IgD-negative memory B cell (primary cell): ENCODE results near the gene SDC4. TPM values are rescaled to one million over a fixed set of nuclear protein-coding genes. Genes with fewer than 3 reads are reported as not detected.

ENCODE experiments used
- H3K27ac Mint-ChIP-seq, 3 donors: one replicate each; pipeline ENCODE4 v1.8.0; 2020 to 2022; ENCODE audit warnings: mild to moderate bottlenecking in 3 of 3, mixed read lengths in 3 of 3, moderate library complexity in 1 of 3
- H3K27me3 Mint-ChIP-seq: one replicate; pipeline ENCODE4 v1.8.0; 2021; ENCODE audit warnings: mixed read lengths
- H3K36me3 Mint-ChIP-seq: one replicate; pipeline ENCODE4 v1.8.0; 2020; ENCODE audit warnings: mild to moderate bottlenecking, mixed read lengths
- H3K4me1 Mint-ChIP-seq, 3 donors: one replicate each; pipeline ENCODE4 v1.8.0; 2020 to 2022; ENCODE audit warnings: mixed read lengths in 3 of 3, mild to moderate bottlenecking in 1 of 3
- H3K4me3 Mint-ChIP-seq, 4 donors: one replicate each; pipeline ENCODE4 v1.8.0; 2020 to 2022; ENCODE audit warnings: mild to moderate bottlenecking in 4 of 4, mixed read lengths in 4 of 4, moderate library complexity in 3 of 4
- H3K9me3 Mint-ChIP-seq, 3 donors: one replicate each; pipeline ENCODE4 v1.8.0; 2020 to 2021; ENCODE audit warnings: mixed read lengths in 3 of 3, mild to moderate bottlenecking in 1 of 3
- polyA plus RNA-seq: library from polyadenylated mRNA; unstranded; fragments of 300-500 nt; fragmentation: Illumina TruSeq; gene quantifications from one replicate; pipeline ENCODE4 v1.2.3, GENCODE V29; 2021

Gene SDC4
- polyA plus RNA-seq, 1 donor from 2014 or later: not detected

GRCh38 chr20:45292343-45292742 is 55.9 kb downstream of the SDC4 start:
- peak overlapping the region in 3 of 4 donors; percentile 10 to 77 (median 61) for H3K4me3 Mint-ChIP-seq
- H3K27ac Mint-ChIP-seq: peak overlapping the region in 1 of 3 donors; percentile 62
- no peaks in the 10 kb centered on the region for H3K9me3 Mint-ChIP-seq
- H3K36me3 Mint-ChIP-seq: peaks cover 3% of the 10 kb centered on the region
- peaks cover 10 to 18% (median 14%) of the 10 kb centered on the region in 3 donors for H3K4me1 Mint-ChIP-seq
- peaks cover 32% of the 10 kb centered on the region for H3K27me3 Mint-ChIP-seq

GRCh38 chr20:45291526-45291925 is 56.7 kb downstream of the SDC4 start:
- H3K4me1 Mint-ChIP-seq: peaks cover 10 to 18% (median 14%) of the 10 kb centered on the region in 3 donors
- peak overlapping the region in 1 of 4 donors; percentile 4 for H3K4me3 Mint-ChIP-seq
- no peak overlapping the region for H3K27ac Mint-ChIP-seq
- H3K9me3 Mint-ChIP-seq: no peaks in the 10 kb centered on the region
- H3K36me3 Mint-ChIP-seq: peaks cover 3% of the 10 kb centered on the region
- H3K27me3 Mint-ChIP-seq: peaks cover 36% of the 10 kb centered on the region

GRCh38 chr20:45290677-45291355 is 57.4 kb downstream of the SDC4 start:
- H3K9me3 Mint-ChIP-seq: no peaks in the 10 kb centered on the region
- H3K4me3 Mint-ChIP-seq: peak overlapping the region in 1 of 4 donors; percentile 50
- H3K27me3 Mint-ChIP-seq: peaks cover 31% of the 10 kb centered on the region
- H3K36me3 Mint-ChIP-seq: no peaks in the 10 kb centered on the region
- H3K27ac Mint-ChIP-seq: no peak overlapping the region
- H3K4me1 Mint-ChIP-seq: peaks cover 10 to 18% (median 14%) of the 10 kb centered on the region in 3 donors

- Mint-ChIP-seq H3K36me3 (no peaks in the 10 kb centered on the region), H3K9me3 (no peaks in the 10 kb centered on the region), H3K27me3 (peaks cover 27% of the 10 kb centered on the region), H3K4me3 (no peak overlapping the region), H3K27ac (no peak overlapping the region), H3K4me1 (peaks cover 10 to 18% (median 14%) of the 10 kb centered on the region in 3 donors)
Measured at GRCh38 chr20:45289942-45290676, 58.1 kb downstream of the SDC4 start.

- Mint-ChIP-seq H3K9me3 (no peaks in the 10 kb centered on the region), H3K4me1 (peaks cover 10 to 15% (median 11%) of the 10 kb centered on the region in 3 donors), H3K36me3 (no peaks in the 10 kb centered on the region), H3K27me3 (peaks cover 16% of the 10 kb centered on the region), H3K27ac (no peak overlapping the region), H3K4me3 (no peak overlapping the region)
Measured at GRCh38 chr20:45288860-45289259, 59.4 kb downstream of the SDC4 start.

- H3K9me3 Mint-ChIP-seq: no peaks in the 10 kb centered on the region
- H3K36me3 Mint-ChIP-seq: no peaks in the 10 kb centered on the region
- H3K4me3 Mint-ChIP-seq: no peak overlapping the region
- peaks cover 9 to 13% (median 10%) of the 10 kb centered on the region in 3 donors for H3K4me1 Mint-ChIP-seq
- H3K27me3 Mint-ChIP-seq: peaks cover 14% of the 10 kb centered on the region
- H3K27ac Mint-ChIP-seq: no peak overlapping the region
Measured at GRCh38 chr20:45288376-45288775, 59.8 kb downstream of the SDC4 start.

- no peak overlapping the region for H3K27ac Mint-ChIP-seq
- no peaks in the 10 kb centered on the region for H3K9me3 Mint-ChIP-seq
- H3K4me3 Mint-ChIP-seq: no peak overlapping the region
- H3K4me1 Mint-ChIP-seq: peaks cover 0 to 2% (median 0%) of the 10 kb centered on the region in 3 donors
- no peaks in the 10 kb centered on the region for H3K36me3 Mint-ChIP-seq
- H3K27me3 Mint-ChIP-seq: peaks cover 16% of the 10 kb centered on the region
Measured at GRCh38 chr20:45283551-45284057, 64.6 kb downstream of the SDC4 start.

GRCh38 chr20:45282700-45283550 is 65.3 kb downstream of the SDC4 start:
- peaks cover 19% of the 10 kb centered on the region for H3K27me3 Mint-ChIP-seq
- peaks cover 0 to 3% (median 3%) of the 10 kb centered on the region in 3 donors for H3K9me3 Mint-ChIP-seq
- H3K27ac Mint-ChIP-seq: no peak overlapping the region

GRCh38 chr20:45279992-45280391 is 68.2 kb downstream of the SDC4 start:
- Mint-ChIP-seq H3K4me1 (peaks cover 0 to 2% (median 0%) of the 10 kb centered on the region in 3 donors), H3K9me3 (peaks cover 0 to 3% (median 3%) of the 10 kb centered on the region in 3 donors), H3K27me3 (peaks cover 25% of the 10 kb centered on the region), H3K4me3 (no peak overlapping the region), H3K27ac (no peak overlapping the region), H3K36me3 (no peaks in the 10 kb centered on the region)

More at GRCh38 chr20:45282700-45283550, 65.3 kb downstream of the SDC4 start:
- peaks cover 0 to 2% (median 0%) of the 10 kb centered on the region in 3 donors for H3K4me1 Mint-ChIP-seq
- no peaks in the 10 kb centered on the region for H3K36me3 Mint-ChIP-seq
- no peak overlapping the region for H3K4me3 Mint-ChIP-seq

- Mint-ChIP-seq H3K9me3 (peaks cover 0 to 5% (median 4%) of the 10 kb centered on the region in 3 donors), H3K4me3 (no peak overlapping the region), H3K36me3 (no peaks in the 10 kb centered on the region), H3K27me3 (peaks cover 27% of the 10 kb centered on the region), H3K27ac (no peak overlapping the region), H3K4me1 (peaks cover 0 to 1% (median 0%) of the 10 kb centered on the region in 3 donors)
Measured at GRCh38 chr20:45275338-45275737, 72.9 kb downstream of the SDC4 start.

Other genes starting within 250 kb of the SDC4 start
- not detected for gene KCNS1, start 247.3 kb downstream of the SDC4 start, polyA plus RNA-seq
- gene WFDC5, start 233.2 kb downstream of the SDC4 start, polyA plus RNA-seq: not detected
- gene WFDC12, start 224.0 kb downstream of the SDC4 start, polyA plus RNA-seq: not detected
- gene PI3, start 173.5 kb downstream of the SDC4 start, polyA plus RNA-seq: 0.65 TPM
- gene SEMG1, start 141.4 kb downstream of the SDC4 start, polyA plus RNA-seq: not detected
- not detected for gene SEMG2, start 127.1 kb downstream of the SDC4 start, polyA plus RNA-seq
- gene SLPI, start 93.9 kb downstream of the SDC4 start, polyA plus RNA-seq: not detected
- not detected for gene RBPJL, start 41.6 kb downstream of the SDC4 start, polyA plus RNA-seq
- gene MATN4, start 40.1 kb downstream of the SDC4 start, polyA plus RNA-seq: not detected
- 24.4 TPM for gene SYS1, start 14.7 kb upstream of the SDC4 start, polyA plus RNA-seq
- gene TP53TG5, start 29.9 kb upstream of the SDC4 start, polyA plus RNA-seq: not detected
- not detected for gene DBNDD2, start 59.9 kb upstream of the SDC4 start, polyA plus RNA-seq
- gene PIGT, start 67.7 kb upstream of the SDC4 start, polyA plus RNA-seq: 69.3 TPM
- 2.2 TPM for gene WFDC2, start 121.3 kb upstream of the SDC4 start, polyA plus RNA-seq
- not detected for gene SPINT3, start 167.2 kb upstream of the SDC4 start, polyA plus RNA-seq
- gene WFDC6, start 191.1 kb upstream of the SDC4 start, polyA plus RNA-seq: not detected
- gene EPPIN, start 199.0 kb upstream of the SDC4 start, polyA plus RNA-seq: not detected
- not detected for gene WFDC8, start 230.9 kb upstream of the SDC4 start, polyA plus RNA-seq